H1 (cell line): ENCODE results near the gene MAML3. TPM values are rescaled to one million over a fixed set of nuclear protein-coding genes. Genes with fewer than 3 reads are reported as not detected.

Experiments used
- CTCF ChIA-PET: fragments of 300-600 bp; sonication (Branson Sonifier 250); formaldehyde crosslinking; loops from one replicate; lab custom pipeline; 2021; ENCODE audit not compliant: partially characterized antibody; lab: Charles Lee
- POLR2A ChIA-PET: fragments of 300-600 bp; sonication (Branson Sonifier 250); formaldehyde crosslinking; loops from one replicate; lab custom pipeline; 2021; ENCODE audit warnings: inconsistent platforms; ENCODE audit not compliant: partially characterized antibody; lab: Charles Lee
- DNase-seq, 2 experiments: peaks; one replicate each; pipeline versions ENCODE4 v3.0.0 to v3.0.0-alpha.2; 2010 to 2022; ENCODE audit warnings: low spot score in 2 of 2, low read depth in 1 of 2, mixed read lengths in 1 of 2
- FAIRE-seq: peaks from 2 replicates; lab custom pipeline; 2011; peaks lifted over from hg19 to GRCh38; lab: Jason Lieb, UNC
- H2AFZ ChIP-seq: 2 replicates; pipeline ENCODE4 v1.8.1; 2012; ENCODE audit warnings: low read length, inconsistent platforms
- H2AK5ac ChIP-seq: 2 replicates; pipeline ENCODE4 v1.6.1; 2013; ENCODE audit warnings: low read depth, low read length
- H2BK120ac ChIP-seq: replicated peaks from 2 replicates; pipeline ENCODE3; 2013; ENCODE audit warnings: low read depth, low read length, inconsistent platforms
- H2BK12ac ChIP-seq: 2 replicates; pipeline ENCODE4 v1.6.1; 2013; ENCODE audit warnings: low read depth, low read length
- H2BK15ac ChIP-seq: 2 replicates; pipeline ENCODE4 v1.6.1; 2013; ENCODE audit warnings: low read length
- H2BK20ac ChIP-seq: 2 replicates; pipeline ENCODE4 v1.6.1; 2013; ENCODE audit warnings: low read length
- H2BK5ac ChIP-seq: 2 replicates; pipeline ENCODE4 v1.6.1; 2013; ENCODE audit warnings: low read depth, low read length
- H3K14ac ChIP-seq: 2 replicates; pipeline ENCODE4 v1.6.1; 2013; ENCODE audit warnings: inconsistent platforms; ENCODE audit not compliant: insufficient read length
- H3K18ac ChIP-seq: 2 replicates; pipeline ENCODE4 v1.6.1; 2013; ENCODE audit warnings: low read length; ENCODE audit errors: extremely low read depth
- H3K23ac ChIP-seq: 2 replicates; pipeline ENCODE4 v1.6.1; 2013; ENCODE audit warnings: inconsistent platforms; ENCODE audit not compliant: insufficient read length
- H3K23me2 ChIP-seq: 2 replicates; pipeline ENCODE4 v1.6.1; 2013; ENCODE audit warnings: low read depth, low read length
- H3K27ac ChIP-seq: 2 replicates; pipeline ENCODE4 v1.6.1; 2011; ENCODE audit warnings: low read depth, low read length, inconsistent platforms
- H3K27me3 ChIP-seq, 4 experiments: replicated peaks in 1 of 4; 1 replicate in 1 of 4; 2 replicates in 3 of 4; pipeline versions ENCODE4 v1.6.1 to v1.8.1; 2011 to 2013; ENCODE audit warnings: low read length in 3 of 4, mild to moderate bottlenecking in 3 of 4, inconsistent platforms in 2 of 4, mixed read lengths in 2 of 4, moderate library complexity in 1 of 4; ENCODE audit not compliant: control insufficient read depth in 3 of 4, insufficient read depth in 3 of 4; ENCODE audit errors: extremely low read depth in 1 of 4
- H3K36me3 ChIP-seq, 4 experiments: 2 replicates each; pipeline versions ENCODE4 v1.6.1 to v1.8.1; 2011 to 2013; ENCODE audit warnings: mild to moderate bottlenecking in 4 of 4, low read length in 3 of 4, moderate library complexity in 2 of 4, control low read depth in 1 of 4, inconsistent platforms in 1 of 4; ENCODE audit not compliant: insufficient read depth in 4 of 4, control insufficient read depth in 2 of 4
- H3K4ac ChIP-seq: replicated peaks from 2 replicates; pipeline ENCODE3; 2013; ENCODE audit warnings: low read length, low read depth, mixed read lengths, inconsistent platforms; ENCODE audit not compliant: insufficient read length
- H3K4me1 ChIP-seq, 4 experiments: replicated peaks in 1 of 4; 1 replicate in 1 of 4; 2 replicates in 3 of 4; pipeline versions ENCODE4 v1.6.1 to v1.8.1; 2011 to 2013; ENCODE audit warnings: low read length in 3 of 4, inconsistent platforms in 2 of 4, mixed read lengths in 1 of 4; ENCODE audit not compliant: insufficient read depth in 4 of 4, control insufficient read depth in 3 of 4
- H3K4me2 ChIP-seq, 2 experiments: 2 replicates each; pipeline versions ENCODE4 v1.6.1 to v1.8.1; 2011 to 2013; ENCODE audit warnings: low read depth in 2 of 2, low read length in 2 of 2, control low read depth in 1 of 2, inconsistent platforms in 1 of 2, mild to moderate bottlenecking in 1 of 2; ENCODE audit not compliant: insufficient read depth in 1 of 2
- H3K4me3 ChIP-seq, 4 experiments: fragments of 200-600, 300-600 bp in 1 of 4; sonication (generic), shearing (Covaris generic), sonication (Bioruptor Twin) in 1 of 4; 2 replicates each; pipeline versions ENCODE4 v1.5.1 to v1.8.1; 2011 to 2016; ENCODE audit warnings: low read length in 4 of 4, low read depth in 3 of 4, control low read depth in 2 of 4, inconsistent platforms in 2 of 4, mild to moderate bottlenecking in 2 of 4, mixed read lengths in 1 of 4, moderate library complexity in 1 of 4; ENCODE audit not compliant: insufficient read depth in 2 of 4; ENCODE audit errors: extremely low read depth in 1 of 4
- H3K56ac ChIP-seq: replicated peaks from 2 replicates; pipeline ENCODE3; 2013; ENCODE audit warnings: low read depth, mild to moderate bottlenecking, mixed read lengths, low read length, inconsistent platforms; ENCODE audit not compliant: insufficient read length
- H3K79me1 ChIP-seq: 2 replicates; pipeline ENCODE4 v1.6.1; 2013; ENCODE audit warnings: low read depth, low read length, control low read depth
- H3K79me2 ChIP-seq, 2 experiments: 2 replicates each; pipeline versions ENCODE4 v1.6.1 to v1.8.1; 2012 to 2013; ENCODE audit warnings: low read length in 2 of 2, mild to moderate bottlenecking in 2 of 2, inconsistent platforms in 1 of 2; ENCODE audit not compliant: insufficient read depth in 2 of 2, control insufficient read depth in 1 of 2
- H3K9ac ChIP-seq, 4 experiments: replicated peaks in 1 of 4; 1 replicate in 1 of 4; 2 replicates in 3 of 4; pipeline versions ENCODE4 v1.6.1 to v1.8.1; 2011 to 2013; ENCODE audit warnings: low read depth in 3 of 4, low read length in 3 of 4, control low read depth in 2 of 4, mild to moderate bottlenecking in 2 of 4, moderate library complexity in 2 of 4, inconsistent platforms in 1 of 4; ENCODE audit errors: extremely low read depth in 1 of 4
- H3K9me3 ChIP-seq, 2 experiments: 2 replicates each; pipeline versions ENCODE4 v1.6.1 to v1.8.1; 2012 to 2013; ENCODE audit warnings: mild to moderate bottlenecking in 2 of 2, moderate library complexity in 2 of 2, control low read depth in 1 of 2, inconsistent platforms in 1 of 2, low read depth in 1 of 2, low read length in 1 of 2, mixed read lengths in 1 of 2; ENCODE audit not compliant: insufficient read depth in 2 of 2
- H4K20me1 ChIP-seq, 2 experiments: replicated peaks in 1 of 2; 2 replicates each; pipeline versions ENCODE3 to v1.8.1; 2011 to 2013; ENCODE audit warnings: inconsistent platforms in 2 of 2, low read length in 2 of 2, mild to moderate bottlenecking in 1 of 2; ENCODE audit not compliant: insufficient read depth in 2 of 2, control insufficient read depth in 1 of 2
- H4K5ac ChIP-seq: 2 replicates; pipeline ENCODE4 v1.6.1; 2013; ENCODE audit warnings: low read length, low read depth, mixed read lengths, inconsistent platforms; ENCODE audit not compliant: insufficient read length
- H4K8ac ChIP-seq: 2 replicates; pipeline ENCODE4 v1.8.0; 2013; ENCODE audit warnings: mild to moderate bottlenecking, moderate library complexity, low read length, inconsistent platforms; ENCODE audit not compliant: insufficient read depth; ENCODE audit errors: extremely low read depth
- H4K91ac ChIP-seq: replicated peaks from 2 replicates; pipeline ENCODE3; 2013; ENCODE audit warnings: low read length, mixed read lengths, inconsistent platforms; ENCODE audit not compliant: insufficient read length
- ATF3 ChIP-seq: IDR thresholded peaks from 2 replicates; pipeline ENCODE4 v1.6.1; 2011; ENCODE audit warnings: low read depth, mild to moderate bottlenecking, low read length; ENCODE audit not compliant: insufficient read depth
- BACH1 ChIP-seq: IDR thresholded peaks from 2 replicates; pipeline ENCODE4 v1.6.1; 2012; ENCODE audit warnings: low read length, improper control_type of control experiment
- BCL11A ChIP-seq, 2 experiments: IDR thresholded peaks; one replicate each; pipeline ENCODE4 v1.6.1; 2011; ENCODE audit warnings: low read depth in 2 of 2, low read length in 2 of 2, mild to moderate bottlenecking in 2 of 2
- BRCA1 ChIP-seq: IDR thresholded peaks from 2 replicates; pipeline ENCODE4 v1.6.1; 2012; ENCODE audit warnings: low read depth, low read length, improper control_type of control experiment
- CBX8 ChIP-seq: fragments of 300-800, 300-1000 bp; sonication (generic); IDR thresholded peaks from 2 replicates; pipeline ENCODE4 v1.7.1; 2016; ENCODE audit warnings: low read depth, low read length, borderline replicate concordance
- EZH2 ChIP-seq: fragments of 200-600 bp; sonication (generic); IDR thresholded peaks from 2 replicates; pipeline ENCODE4 v1.7.1; 2012; ENCODE audit warnings: low read depth, mild to moderate bottlenecking, moderate library complexity, low read length, inconsistent platforms; ENCODE audit not compliant: severe bottlenecking
- NRF1 ChIP-seq: IDR thresholded peaks from 2 replicates; pipeline ENCODE4 v1.6.1; 2011; ENCODE audit warnings: mild to moderate bottlenecking, low read depth, low read length, improper control_type of control experiment
- PHF8 ChIP-seq: fragments of 200-600 bp; sonication (generic); conservative IDR thresholded peaks from 2 replicates; pipeline ENCODE4 v1.7.1; 2012; ENCODE audit warnings: low read depth, mild to moderate bottlenecking, inconsistent platforms, low read length, moderate library complexity
- RAD21 ChIP-seq, 2 experiments: IDR thresholded peaks in 1 of 2; conservative IDR thresholded peaks in 1 of 2; 2 replicates each; pipeline ENCODE4 v1.6.1; 2011; ENCODE audit warnings: low read depth in 2 of 2, low read length in 2 of 2, improper control_type of control experiment in 1 of 2, inconsistent platforms in 1 of 2, mild to moderate bottlenecking in 1 of 2, moderate library complexity in 1 of 2
- SIN3A ChIP-seq, 2 experiments: IDR thresholded peaks in 1 of 2; conservative IDR thresholded peaks in 1 of 2; 2 replicates each; pipeline ENCODE4 v1.6.1; 2011 to 2012; ENCODE audit warnings: low read length in 2 of 2, improper control_type of control experiment in 1 of 2, low read depth in 1 of 2, mild to moderate bottlenecking in 1 of 2
- USF2 ChIP-seq: IDR thresholded peaks from 2 replicates; pipeline ENCODE4 v1.6.1; 2011; ENCODE audit warnings: low read length, improper control_type of control experiment
- ZNF274 ChIP-seq: IDR thresholded peaks from 2 replicates; pipeline ENCODE4 v1.7.0; 2012; ENCODE audit warnings: low read length, borderline replicate concordance; ENCODE audit errors: extremely low read depth
- WGBS, 2 experiments: shearing (Covaris generic) in 1 of 2; methylation state at CpG; one replicate each; pipeline versions ENCODE4 v1.1.6 to v1.1.7; 2013 to 2015; ENCODE audit warnings: low lambda C conversion rate in 2 of 2, mixed read lengths in 2 of 2, inconsistent platforms in 1 of 2, low coverage in 1 of 2, missing lambda C conversion rate in 1 of 2; ENCODE audit not compliant: insufficient replicate concordance in 2 of 2, insufficient coverage in 1 of 2, insufficient read length in 1 of 2; ENCODE audit errors: extremely low coverage in 1 of 2, missing lambda C conversion rate in 1 of 2; 5-methylcytosine and 5-hydroxymethylcytosine counted together
- polyA plus RNA-seq, 7 experiments: library from polyadenylated mRNA; depleted of rRNA in 3 of 7; stranded (reverse) in 5 of 7; unstranded in 2 of 7; fragments of >200 nt in 5 of 7; fragments of 200-250 nt in 2 of 7; gene quantifications; 1 replicate in 5 of 7; 2 replicates in 1 of 7; 4 replicates in 1 of 7; pipeline versions ENCODE4 v1.2.1 to v1.2.3, GENCODE V29; 2011 to 2013; ENCODE audit warnings: missing spikeins in 2 of 7, mixed read lengths in 2 of 7
- total RNA-seq: library from RNA; stranded (reverse); fragmentation: NEBNext Ultra II Directional; extraction: Animal tissue kit (Norgen Biotek cat#: 25700); gene quantifications from 2 replicates; pipeline ENCODE4 v1.2.1, GENCODE V29; 2021

The MAML3 gene
- total and polyA plus RNA-seq, 2 of the 8 experiments (the other 6 are each of a cell fraction or from before 2014, with no cell fraction given), result 2.1 to 5.7 TPM

- no peak overlapping the region for H3K27ac ChIP-seq
- H3K27me3 ChIP-seq, result no peaks in the 10 kb centered on the region
- 62% methylated on average over 1 of the region's 1 CpG; no CpG with 5 or more reads in 1 of the 2 experiments for WGBS, 2 experiments
- H2BK12ac ChIP-seq, result no peak overlapping the region
- H2BK20ac ChIP-seq, result no peak overlapping the region
- no peaks in the 10 kb centered on the region for H3K23me2 ChIP-seq
- H2BK15ac ChIP-seq, result no peak overlapping the region
- no peak overlapping the region for H4K91ac ChIP-seq
- H2BK120ac ChIP-seq, result no peak overlapping the region
- CTCF ChIA-PET, result interaction anchor here (1.1 to 1.4 kb wide), 3 partner anchors 27 to 372 kb away, joined by 3 read pairs; no protein-coding TSS in a partner anchor
- no peak overlapping the region for H2BK5ac ChIP-seq
- H3K79me1 ChIP-seq, result no peaks in the 10 kb centered on the region
- no peaks in the 10 kb centered on the region for H3K9me3 ChIP-seq
- no peaks in the 10 kb centered on the region for H4K20me1 ChIP-seq
- no peak overlapping the region for H3K4me2 ChIP-seq
- H3K56ac ChIP-seq, result no peak overlapping the region
- no peak overlapping the region for H3K4ac ChIP-seq
- H3K23ac ChIP-seq, result no peak overlapping the region
- H3K4me3 ChIP-seq, result no peak overlapping the region
- DNase-seq (no peak), FAIRE-seq (no peak)
- H3K14ac ChIP-seq, result no peak overlapping the region
- no peaks in the 10 kb centered on the region for H3K79me2 ChIP-seq
- no peak overlapping the region for H2AFZ ChIP-seq
- H2AK5ac ChIP-seq, result no peak overlapping the region
- H4K5ac ChIP-seq, result no peak overlapping the region
- no peak overlapping the region for H3K18ac ChIP-seq
- POLR2A ChIA-PET, result interaction anchor here (0.9 to 1.5 kb wide), 2 partner anchors 21 to 104 kb away, joined by 3 to 4 read pairs; no protein-coding TSS in a partner anchor
- H4K8ac ChIP-seq, result no peak overlapping the region
- H3K9ac ChIP-seq, result no peak overlapping the region
- H3K4me1 ChIP-seq, result no peaks in the 10 kb centered on the region
- no peaks in the 10 kb centered on the region for H3K36me3 ChIP-seq
- TF ChIP-seq BACH1 (no peak), USF2 (no peak), EZH2 (no peak), ATF3 (no peak), PHF8 (no peak), BCL11A (IDR thresholded peaks at IDR 0.05; ENCODE audit: low read depth in 2 of 2, low read length in 2 of 2) (no peak), RAD21 (IDR thresholded peaks at IDR 0.05 in 1 of 2, conservative IDR thresholded peaks at IDR 0.05 in 1 of 2; ENCODE audit: low read depth in 2 of 2, low read length in 2 of 2) (no peak), BRCA1 (no peak), CBX8 (no peak), ZNF274 (no peak), NRF1 (no peak), SIN3A (conservative IDR thresholded peaks at IDR 0.05 in 1 of 2, IDR thresholded peaks at IDR 0.05 in 1 of 2; ENCODE audit: low read depth in 1 of 2, low read length in 2 of 2) (no peak)
These were observed 125.9 kb downstream of the MAML3 start for GRCh38 chr4:140028101-140028500.
